Measurements from ENCODE around the gene POLR3A.

Gene POLR3A

DNA sequence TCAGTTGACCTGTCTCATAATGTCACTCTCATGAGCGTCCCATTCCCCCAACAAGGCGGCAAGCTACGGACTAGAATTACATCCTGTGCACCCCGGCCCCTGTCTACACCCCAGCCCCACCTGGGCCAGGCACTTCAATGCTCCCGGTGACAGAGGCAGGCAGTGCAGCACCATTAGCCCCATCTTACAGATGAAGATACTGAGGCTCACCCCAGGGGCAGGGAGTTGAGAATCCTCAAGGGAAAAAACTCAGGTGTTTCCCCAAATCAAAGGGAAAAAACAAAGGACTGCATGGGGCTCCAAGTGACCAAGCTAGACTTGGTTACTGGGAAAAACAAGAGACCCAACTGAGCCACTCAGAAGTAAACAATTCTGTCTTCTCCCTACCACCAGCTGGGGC is 107.3 kb downstream of the POLR3A start:
- DNase-seq (ENCODE audit: extremely low read depth in 1 of 2, low read depth in 1 of 2), result no peak

DNA sequence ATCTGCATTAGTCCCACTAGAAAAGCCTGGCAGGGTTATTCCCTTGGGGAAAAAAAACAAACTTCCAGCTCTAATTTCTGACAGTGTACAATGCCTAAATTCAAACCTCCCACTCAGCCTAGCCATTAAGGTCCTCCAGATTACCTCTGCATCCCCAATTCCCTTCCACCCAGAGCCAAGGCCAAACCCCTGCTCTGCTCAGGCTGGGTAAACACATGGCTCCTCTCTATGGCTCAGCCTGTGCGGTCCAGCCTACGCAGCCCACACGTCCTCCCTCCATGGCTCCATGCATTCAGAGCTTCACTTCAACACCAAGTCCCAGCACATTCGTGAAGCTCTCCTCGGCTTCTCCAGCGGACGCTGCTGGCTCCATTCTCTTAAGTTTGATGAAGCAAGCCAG is 107.9 kb downstream of the POLR3A start:
- DNase-seq (ENCODE audit: extremely low read depth in 1 of 2, low read depth in 1 of 2), result no peak

GRCh38 chr10:77920495-77920894 is 108.8 kb downstream of the POLR3A start:
- DNase-seq (ENCODE audit: extremely low read depth in 1 of 2, low read depth in 1 of 2), result no peak

- DNase-seq (ENCODE audit: extremely low read depth in 1 of 2, low read depth in 1 of 2), result no peak
These were observed 109.6 kb downstream of the POLR3A start for GRCh38 chr10:77919713-77920108.

All from stimulated activated CD8-positive, alpha-beta memory T cell treated with anti-CD3 and anti-CD28 coated beads, Interleukin-7, amount 100 ng/mL, for 48 hours (primary cell).